22Rv1 (cell line): ENCODE data around the gene CPNE4.

Experiments
- ZFX ChIP-seq: fragments of 450-650 bp; IDR thresholded peaks from 2 replicates; pipeline ENCODE4 v1.6.1; 2017; ENCODE audit warnings: antibody characterized with exemption, borderline replicate concordance
- TF ChIP-seq, protein P1 (sequence below): fragments of 450-650 bp; IDR thresholded peaks from 2 replicates; pipeline ENCODE4 v1.5.1; 2017; ENCODE audit warnings: mild to moderate bottlenecking

DNA sequence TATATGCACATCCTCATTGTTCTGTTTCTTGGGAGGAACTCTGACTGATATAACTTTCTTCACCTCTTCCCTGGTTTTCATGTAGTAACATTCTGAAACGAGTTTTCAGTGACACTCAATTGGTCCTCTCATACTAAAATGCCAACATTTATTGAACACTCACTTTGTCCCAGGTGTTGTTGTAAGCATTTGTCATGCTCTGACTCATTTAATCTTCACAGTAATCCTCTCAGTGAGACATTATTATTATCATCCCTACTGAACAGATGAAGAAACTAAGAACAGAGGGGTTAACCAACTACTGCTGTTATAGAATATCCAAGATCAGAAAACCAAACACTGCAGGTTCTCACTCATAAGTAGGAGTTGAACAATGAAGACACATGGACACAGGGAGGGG is 437.9 kb downstream of the CPNE4 start:
- TF ChIP-seq, protein P1, sequence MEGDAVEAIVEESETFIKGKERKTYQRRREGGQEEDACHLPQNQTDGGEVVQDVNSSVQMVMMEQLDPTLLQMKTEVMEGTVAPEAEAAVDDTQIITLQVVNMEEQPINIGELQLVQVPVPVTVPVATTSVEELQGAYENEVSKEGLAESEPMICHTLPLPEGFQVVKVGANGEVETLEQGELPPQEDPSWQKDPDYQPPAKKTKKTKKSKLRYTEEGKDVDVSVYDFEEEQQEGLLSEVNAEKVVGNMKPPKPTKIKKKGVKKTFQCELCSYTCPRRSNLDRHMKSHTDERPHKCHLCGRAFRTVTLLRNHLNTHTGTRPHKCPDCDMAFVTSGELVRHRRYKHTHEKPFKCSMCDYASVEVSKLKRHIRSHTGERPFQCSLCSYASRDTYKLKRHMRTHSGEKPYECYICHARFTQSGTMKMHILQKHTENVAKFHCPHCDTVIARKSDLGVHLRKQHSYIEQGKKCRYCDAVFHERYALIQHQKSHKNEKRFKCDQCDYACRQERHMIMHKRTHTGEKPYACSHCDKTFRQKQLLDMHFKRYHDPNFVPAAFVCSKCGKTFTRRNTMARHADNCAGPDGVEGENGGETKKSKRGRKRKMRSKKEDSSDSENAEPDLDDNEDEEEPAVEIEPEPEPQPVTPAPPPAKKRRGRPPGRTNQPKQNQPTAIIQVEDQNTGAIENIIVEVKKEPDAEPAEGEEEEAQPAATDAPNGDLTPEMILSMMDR, result no peak
- TF ChIP-seq ZFX, result no peak
